HG02678 (cell line): Measurements from ENCODE around the gene ALAS1.
A peak's percentile ranks its signal among the peaks of the same experiment; 100 is the strongest.
"Not testable (repeated sequence)": the region's sequence is repeated elsewhere in the genome, so short reads cannot be mapped to it uniquely, and the experiment has no call there.

Experiments
- ATAC-seq: cut with Tn5 transposase; IDR thresholded peaks from one replicate; pipeline ENCODE4 v1.9.1; 2021; ENCODE audit warnings: mild to moderate bottlenecking, moderate library complexity; ENCODE audit not compliant: unreplicated experiment

ALAS1 gene

GRCh38 chr3:52197842-52198625, at the start of gene ALAS1:
ALAS1 (plus strand) TSS chr3:52198160; CDS start chr3:52199242, 1,082 bp downstream.
- peak; percentile 70 for ATAC-seq

GRCh38 chr3:52149021-52149420, 48.9 kb upstream of the ALAS1 start:
- ATAC-seq = no peak

GRCh38 chr3:52149726-52150125, 48.2 kb upstream of the ALAS1 start:
- no peak for ATAC-seq

GRCh38 chr3:52150357-52150756, 47.6 kb upstream of the ALAS1 start:
- no peak for ATAC-seq

DNA sequence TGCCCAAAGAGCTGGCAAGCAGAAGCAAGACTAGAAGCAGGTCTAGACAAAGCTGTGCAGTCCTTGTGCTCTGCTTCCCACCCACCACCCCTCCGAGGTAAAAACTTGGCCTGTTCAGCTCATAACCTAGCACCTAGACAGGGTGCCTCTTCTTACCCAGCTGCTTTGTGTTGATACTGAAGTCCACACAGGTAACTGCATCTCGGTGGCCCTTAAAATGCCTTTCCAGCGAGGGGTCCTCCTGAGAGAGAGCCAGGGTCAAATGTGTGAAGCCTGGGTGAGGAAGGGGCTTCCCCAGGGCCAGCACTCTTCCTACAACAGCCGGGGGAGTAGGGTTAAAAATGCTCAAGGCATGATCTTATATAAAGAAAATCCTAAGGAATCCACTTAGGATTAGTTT, 47.1 kb upstream of the ALAS1 start:
- no peak for ATAC-seq

- not testable (repeated sequence) for ATAC-seq
Observed at GRCh38 chr3:52151991-52152390, 46.0 kb upstream of the ALAS1 start.

DNA sequence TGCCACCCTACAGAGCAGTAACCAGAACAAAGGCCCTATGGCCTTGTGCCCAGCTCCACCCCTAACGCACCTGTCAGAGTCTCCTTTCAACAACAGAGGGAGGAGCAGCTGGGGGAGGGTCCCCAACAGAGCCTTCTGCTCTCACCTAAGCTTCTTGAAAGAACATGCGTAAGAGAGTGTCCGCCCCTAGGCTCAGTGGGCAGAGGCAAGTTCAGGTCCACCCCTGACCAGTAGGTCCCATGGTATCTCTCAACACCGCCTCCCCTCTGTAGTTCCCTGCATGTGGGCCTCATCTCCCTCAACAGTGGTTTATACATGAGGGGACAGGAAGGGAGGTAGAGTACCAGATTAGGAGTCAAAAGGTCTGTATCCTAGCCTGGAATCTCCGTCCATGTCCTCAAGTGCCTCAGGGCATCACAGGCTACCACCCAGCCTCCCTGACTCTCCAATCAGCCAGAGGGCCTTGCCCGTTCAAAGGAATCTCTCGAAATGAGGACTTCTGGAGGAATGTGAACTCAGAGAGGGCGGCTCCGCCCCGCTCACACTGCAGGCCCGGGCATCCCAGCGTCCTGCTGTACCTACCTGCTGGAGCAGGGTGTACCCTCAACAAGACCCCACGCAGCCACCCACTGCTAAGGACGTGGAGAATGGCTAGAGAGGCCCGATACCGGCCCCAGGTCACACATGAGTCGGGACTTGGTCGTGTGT, 44.4 kb upstream of the ALAS1 start:
- peak; percentile 5 for ATAC-seq

DNA sequence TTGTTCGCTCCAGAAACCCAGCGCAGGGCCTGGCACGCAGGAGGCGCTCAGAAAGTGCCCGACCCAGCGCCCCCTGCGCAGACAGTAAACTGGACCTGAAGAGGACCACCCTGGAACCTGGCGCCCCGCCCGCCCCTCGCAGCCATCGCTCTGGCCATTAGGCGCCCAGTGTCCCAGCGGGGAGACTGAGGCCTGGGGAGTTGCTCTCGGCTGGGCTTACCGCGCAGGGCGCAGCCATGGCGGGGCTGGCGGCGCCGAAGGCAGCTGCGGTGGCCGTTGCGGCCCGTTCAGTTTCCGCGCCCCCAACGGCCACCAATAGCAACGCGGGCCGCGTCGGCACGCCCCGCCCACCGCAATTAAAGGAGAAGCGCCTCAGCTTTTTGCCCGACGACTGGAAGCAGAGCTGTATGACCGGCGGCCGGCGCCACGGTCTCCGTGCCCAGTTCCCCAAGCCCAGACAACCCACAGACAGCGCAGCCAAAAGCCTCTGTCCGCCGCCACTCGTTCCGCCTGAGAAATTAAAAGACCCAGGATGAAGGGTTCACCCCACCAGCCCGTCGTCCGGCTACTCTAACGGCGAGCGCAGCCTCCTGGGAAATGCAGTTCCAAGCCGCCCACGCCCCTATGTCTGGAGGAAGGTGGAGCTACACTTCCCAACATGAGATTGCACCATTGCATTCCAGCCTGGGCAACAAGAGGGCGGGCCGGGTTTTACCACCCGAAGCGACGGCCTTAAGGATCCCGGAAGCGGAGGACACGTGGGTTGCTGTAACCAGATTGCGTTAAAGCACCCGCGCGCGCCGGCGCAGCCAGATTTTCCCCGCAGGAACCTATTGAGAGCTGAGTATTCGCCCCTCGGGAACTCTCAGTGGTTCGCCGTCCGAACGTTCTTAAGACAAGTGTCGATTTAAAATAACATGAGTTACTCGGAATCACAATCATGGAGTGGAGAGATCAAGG, 43.5 kb upstream of the ALAS1 start, which contains the start of gene POC1A:
POC1A (minus strand) TSS at position 289 of the 960 bp plus-strand sequence; CDS start at position 238, 51 bp downstream.
- ATAC-seq = peak; percentile 78

- no peak for ATAC-seq
Observed at GRCh38 chr3:52155912-52156311, 42.0 kb upstream of the ALAS1 start.

DNA sequence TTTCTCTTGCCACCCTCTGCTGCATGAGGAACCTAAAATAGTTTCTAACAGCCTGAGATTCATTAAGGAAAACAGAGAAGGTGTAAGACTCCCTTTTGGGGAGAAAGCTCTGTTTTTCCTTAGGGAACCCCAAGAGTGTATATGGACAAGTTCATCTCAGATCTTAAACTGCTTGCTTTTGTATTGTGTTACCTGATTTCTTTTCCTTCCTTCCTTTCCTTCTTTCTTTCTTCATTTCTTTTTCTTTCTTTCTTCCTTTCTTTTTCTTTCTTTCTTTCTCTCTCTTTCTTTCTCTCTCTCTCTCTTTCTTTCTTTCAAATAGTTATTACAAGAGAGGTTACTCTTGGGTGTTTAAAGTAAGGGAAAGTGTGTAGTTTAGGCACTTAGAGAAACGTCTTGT, 38.5 kb upstream of the ALAS1 start:
- no peak for ATAC-seq

GRCh38 chr3:52162250-52162872, 35.6 kb upstream of the ALAS1 start:
- no peak for ATAC-seq

DNA sequence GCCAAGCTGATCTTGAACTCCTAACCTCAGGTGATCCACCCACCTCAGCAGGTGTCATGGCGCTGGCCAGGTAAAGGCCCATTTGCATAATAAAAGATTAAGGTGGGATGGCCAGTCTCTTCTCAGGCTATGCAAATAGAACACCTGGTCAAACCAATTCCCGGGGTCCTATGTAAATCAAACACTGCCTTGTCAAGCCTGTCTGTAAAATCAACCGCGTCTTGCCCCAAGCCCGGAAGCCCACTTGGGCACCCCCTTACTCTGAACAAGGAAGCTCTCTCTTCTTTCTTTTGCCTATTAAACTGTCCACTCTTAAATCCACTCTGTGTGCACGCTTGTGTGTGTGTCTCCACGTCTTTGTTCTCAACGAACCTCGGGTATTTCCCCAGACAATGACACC, 30.7 kb upstream of the ALAS1 start:
- ATAC-seq = no peak

GRCh38 chr3:52170217-52170616, 27.7 kb upstream of the ALAS1 start:
- not testable (repeated sequence) for ATAC-seq

GRCh38 chr3:52171514-52172261, 26.3 kb upstream of the ALAS1 start:
- ATAC-seq = no peak

DNA sequence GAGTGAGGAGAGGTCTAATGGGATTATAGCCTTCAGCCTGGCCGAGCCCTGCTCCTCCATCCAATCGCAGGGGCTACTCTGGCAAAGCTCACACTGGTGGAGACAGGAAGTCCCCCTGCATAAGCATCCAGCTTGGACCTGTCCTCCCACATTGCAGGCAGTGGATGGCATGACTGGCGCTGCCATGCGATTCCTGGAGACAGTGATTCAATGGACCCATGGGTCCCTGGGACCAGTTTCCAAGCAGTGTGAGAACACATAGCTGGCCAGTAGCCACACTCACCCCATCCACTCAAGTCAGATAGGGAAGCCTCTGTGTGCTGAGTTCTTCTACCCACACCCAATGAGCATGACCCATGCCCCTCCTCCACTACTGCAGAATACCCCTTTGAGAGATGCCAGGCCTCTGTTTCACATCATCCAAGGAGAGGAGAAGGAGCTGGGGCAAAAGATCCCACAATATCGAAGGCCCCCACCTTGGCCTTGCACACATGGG, 25.6 kb upstream of the ALAS1 start:
- ATAC-seq = no peak

- no peak for ATAC-seq
Observed at GRCh38 chr3:52173101-52173500, 24.9 kb upstream of the ALAS1 start.

- ATAC-seq = no peak
Observed at GRCh38 chr3:52174896-52175295, 23.1 kb upstream of the ALAS1 start.

DNA sequence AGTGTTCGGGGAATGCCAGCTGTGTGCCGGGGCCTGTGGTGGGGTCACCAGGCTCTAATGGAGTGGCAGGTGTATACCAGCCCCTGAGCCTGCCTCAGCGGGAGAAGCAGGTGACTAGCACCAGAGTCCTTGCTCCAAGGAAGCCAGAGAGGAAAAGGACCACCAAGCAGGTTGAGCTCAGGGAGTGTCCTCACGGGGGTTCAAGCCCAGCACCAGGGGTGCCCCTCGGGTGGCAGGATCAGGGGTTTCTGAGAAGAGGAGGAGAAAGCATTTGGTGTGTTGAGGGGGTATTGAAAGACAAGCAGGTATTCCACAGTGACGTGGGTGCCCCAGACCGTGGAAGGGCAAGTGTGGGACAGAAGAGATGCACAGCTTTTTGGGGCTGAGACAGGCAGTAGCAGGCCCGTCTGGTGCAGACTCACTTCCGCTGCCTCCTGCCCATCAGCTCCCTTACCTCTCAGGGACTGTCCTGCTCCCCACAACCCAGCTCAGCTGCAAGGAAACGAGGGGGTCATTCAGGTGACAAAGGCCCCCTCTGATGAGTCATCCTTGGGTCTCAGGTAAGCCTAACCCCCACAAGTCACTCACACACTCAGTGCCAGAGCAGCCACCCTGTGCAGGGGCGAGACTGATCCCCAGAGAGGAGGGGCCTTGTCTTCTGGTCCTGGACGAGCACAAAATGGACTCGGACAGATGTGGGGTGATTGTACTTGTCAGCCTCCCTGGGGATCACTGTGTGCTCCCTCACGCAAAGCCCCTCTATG, 22.4 kb upstream of the ALAS1 start:
- ATAC-seq = no peak

- no peak for ATAC-seq
Observed at GRCh38 chr3:52176180-52176752, 21.7 kb upstream of the ALAS1 start.
